HepG2 (cell line): ENCODE measurements around the gene LMNA. TPM values are rescaled to one million over a fixed set of nuclear protein-coding genes. Genes with fewer than 3 reads are reported as not detected.
A peak's percentile ranks its signal among the peaks of the same experiment; 100 is the strongest.

ENCODE experiments used
- AGO2 ChIP-seq: fragments of 200-400 bp; formaldehyde crosslinking; optimal IDR thresholded peaks from 2 replicates; pipeline ENCODE3; 2017; ENCODE audit warnings: mild to moderate bottlenecking, low read depth, low read length, moderate library complexity
- ARNTL ChIP-seq: sonication (generic); formaldehyde crosslinking; IDR thresholded peaks from 2 replicates; pipeline ENCODE4 v1.4.0; 2020; ENCODE audit warnings: mild to moderate bottlenecking, missing genetic modification reagents
- ATF7-NPFF ChIP-seq: sonication (generic); formaldehyde crosslinking; IDR thresholded peaks from 2 replicates; pipeline ENCODE4 v1.8.1; 2023; ENCODE audit warnings: mild to moderate bottlenecking, low read depth, missing genetic modification reagents, moderate library complexity
- CHD2 ChIP-seq: IDR thresholded peaks from 2 replicates; pipeline ENCODE4 v1.6.1; 2011; ENCODE audit warnings: low read depth, low read length, improper control_type of control experiment
- NRL ChIP-seq: sonication (generic); formaldehyde crosslinking; IDR thresholded peaks from 2 replicates; pipeline ENCODE4 v1.5.0; 2020; ENCODE audit warnings: missing genetic modification reagents, mild to moderate bottlenecking, moderate library complexity, borderline replicate concordance
- POGK ChIP-seq: sonication (generic); formaldehyde crosslinking; conservative IDR thresholded peaks from 2 replicates; pipeline ENCODE4 v1.8.0; 2022; ENCODE audit warnings: mild to moderate bottlenecking, moderate library complexity, missing genetic modification reagents
- RORA ChIP-seq: sonication (generic); formaldehyde crosslinking; IDR thresholded peaks from 2 replicates; pipeline ENCODE4 v1.5.0; 2020; ENCODE audit warnings: mild to moderate bottlenecking, missing genetic modification reagents, moderate library complexity
- SALL2 ChIP-seq: sonication (generic); formaldehyde crosslinking; IDR thresholded peaks from 2 replicates; pipeline ENCODE4 v1.8.1; 2023; ENCODE audit warnings: mild to moderate bottlenecking, missing genetic modification reagents, inconsistent platforms
- SP140L ChIP-seq: sonication (generic); formaldehyde crosslinking; IDR thresholded peaks from 2 replicates; pipeline ENCODE4 v1.4.0; 2020; ENCODE audit warnings: missing genetic modification reagents, borderline replicate concordance
- TEF ChIP-seq: sonication (generic); formaldehyde crosslinking; IDR thresholded peaks from 2 replicates; pipeline ENCODE4 v1.5.0; 2020; ENCODE audit warnings: missing genetic modification reagents
- ZMYM2 ChIP-seq: sonication (generic); formaldehyde crosslinking; IDR thresholded peaks from 2 replicates; pipeline ENCODE4 v1.8.0; 2022; ENCODE audit warnings: mild to moderate bottlenecking, missing genetic modification reagents
- ZNF136 ChIP-seq: sonication (generic); formaldehyde crosslinking; IDR thresholded peaks from 2 replicates; pipeline ENCODE4 v1.8.1; 2022; ENCODE audit warnings: low read depth, mild to moderate bottlenecking, moderate library complexity, missing genetic modification reagents
- ZNF510 ChIP-seq: sonication (generic); formaldehyde crosslinking; IDR thresholded peaks from 2 replicates; pipeline ENCODE4 v1.4.0; 2020; ENCODE audit warnings: low read depth, mild to moderate bottlenecking, missing genetic modification reagents
- ZNF879 ChIP-seq: sonication (generic); formaldehyde crosslinking; IDR thresholded peaks from 2 replicates; pipeline ENCODE4 v1.8.1; 2023; ENCODE audit warnings: missing genetic modification reagents
- polyA plus RNA-seq, 8 experiments: library from polyadenylated mRNA; depleted of rRNA in 3 of 8; stranded (reverse) in 7 of 8; unstranded in 1 of 8; fragments of >200 nt; fragmentation: Illumina TruSeq in 4 of 8; extraction: Trizol in 4 of 8; gene quantifications; 2 replicates each; pipeline versions ENCODE4 v1.2.1 to v1.2.3, GENCODE V29; 2011 to 2016; ENCODE audit warnings: low read depth in 4 of 8, missing spikeins in 1 of 8, mixed read lengths in 1 of 8; ENCODE audit not compliant: insufficient read depth in 1 of 8
- total RNA-seq, 5 experiments: library from RNA; depleted of rRNA; stranded (reverse); fragments of >200 nt; fragmentation: Illumina TruSeq; extraction: Trizol; gene quantifications; 2 replicates each; pipeline ENCODE4 v1.2.3, GENCODE V29; 2016; ENCODE audit warnings: low read depth in 1 of 5
- TF ChIP-seq, protein P1 (sequence below): sonication (generic); formaldehyde crosslinking; conservative IDR thresholded peaks from 2 replicates; pipeline ENCODE4 v1.4.0; 2020; ENCODE audit warnings: missing genetic modification reagents
- TF ChIP-seq, protein P2 (sequence below): sonication (generic); formaldehyde crosslinking; IDR thresholded peaks from 2 replicates; pipeline ENCODE4 v1.4.0; 2020; ENCODE audit warnings: mild to moderate bottlenecking, low read depth, missing genetic modification reagents
- TF ChIP-seq, protein P3 (sequence below): sonication (generic); formaldehyde crosslinking; IDR thresholded peaks from 2 replicates; pipeline ENCODE4 v1.5.0; 2020; ENCODE audit warnings: mild to moderate bottlenecking, missing genetic modification reagents
- TF ChIP-seq, protein P4 (sequence below): conservative IDR thresholded peaks from 2 replicates; pipeline ENCODE4 v1.6.1; 2018; ENCODE audit warnings: missing genetic modification reagents
- TF ChIP-seq, protein P5 (sequence below): sonication (generic); formaldehyde crosslinking; IDR thresholded peaks from 2 replicates; pipeline ENCODE4 v1.4.0; 2020; ENCODE audit warnings: missing genetic modification reagents, low read depth, mild to moderate bottlenecking, borderline replicate concordance

LMNA gene
- total and polyA plus RNA-seq, 2 of the 13 experiments (the other 11 are each of a cell fraction or from before 2014, with no cell fraction given), result 107 to 225 TPM

GRCh38 chr1:156130578-156130942 lies 16.0 kb downstream of the LMNA start (continued):
- 0 out of 2 replicates have a peak, but pooled peaks have one; percentile 6 for TF ChIP-seq ZNF510 (CRISPR knock-in tag)
- peak; percentile 26 for TF ChIP-seq AGO2
- no peak for TF ChIP-seq ATF7-NPFF (CRISPR knock-in tag)
- TF ChIP-seq, protein P1, sequence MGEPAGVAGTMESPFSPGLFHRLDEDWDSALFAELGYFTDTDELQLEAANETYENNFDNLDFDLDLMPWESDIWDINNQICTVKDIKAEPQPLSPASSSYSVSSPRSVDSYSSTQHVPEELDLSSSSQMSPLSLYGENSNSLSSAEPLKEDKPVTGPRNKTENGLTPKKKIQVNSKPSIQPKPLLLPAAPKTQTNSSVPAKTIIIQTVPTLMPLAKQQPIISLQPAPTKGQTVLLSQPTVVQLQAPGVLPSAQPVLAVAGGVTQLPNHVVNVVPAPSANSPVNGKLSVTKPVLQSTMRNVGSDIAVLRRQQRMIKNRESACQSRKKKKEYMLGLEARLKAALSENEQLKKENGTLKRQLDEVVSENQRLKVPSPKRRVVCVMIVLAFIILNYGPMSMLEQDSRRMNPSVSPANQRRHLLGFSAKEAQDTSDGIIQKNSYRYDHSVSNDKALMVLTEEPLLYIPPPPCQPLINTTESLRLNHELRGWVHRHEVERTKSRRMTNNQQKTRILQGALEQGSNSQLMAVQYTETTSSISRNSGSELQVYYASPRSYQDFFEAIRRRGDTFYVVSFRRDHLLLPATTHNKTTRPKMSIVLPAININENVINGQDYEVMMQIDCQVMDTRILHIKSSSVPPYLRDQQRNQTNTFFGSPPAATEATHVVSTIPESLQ (CRISPR knock-in tag), result no peak
- TF ChIP-seq, protein P2, sequence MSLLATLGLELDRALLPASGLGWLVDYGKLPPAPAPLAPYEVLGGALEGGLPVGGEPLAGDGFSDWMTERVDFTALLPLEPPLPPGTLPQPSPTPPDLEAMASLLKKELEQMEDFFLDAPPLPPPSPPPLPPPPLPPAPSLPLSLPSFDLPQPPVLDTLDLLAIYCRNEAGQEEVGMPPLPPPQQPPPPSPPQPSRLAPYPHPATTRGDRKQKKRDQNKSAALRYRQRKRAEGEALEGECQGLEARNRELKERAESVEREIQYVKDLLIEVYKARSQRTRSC (CRISPR knock-in tag), result no peak
- TF ChIP-seq SP140L (CRISPR knock-in tag), result no peak
- TF ChIP-seq ZNF136, result no peak
- TF ChIP-seq TEF (CRISPR knock-in tag), result no peak
- 0 out of 2 replicates have a peak, but pooled peaks have one; percentile 13 for TF ChIP-seq ARNTL (CRISPR knock-in tag)
- TF ChIP-seq SALL2, result peak; percentile 4; the same call in 1 of the 2 replicates
- TF ChIP-seq, protein P3, sequence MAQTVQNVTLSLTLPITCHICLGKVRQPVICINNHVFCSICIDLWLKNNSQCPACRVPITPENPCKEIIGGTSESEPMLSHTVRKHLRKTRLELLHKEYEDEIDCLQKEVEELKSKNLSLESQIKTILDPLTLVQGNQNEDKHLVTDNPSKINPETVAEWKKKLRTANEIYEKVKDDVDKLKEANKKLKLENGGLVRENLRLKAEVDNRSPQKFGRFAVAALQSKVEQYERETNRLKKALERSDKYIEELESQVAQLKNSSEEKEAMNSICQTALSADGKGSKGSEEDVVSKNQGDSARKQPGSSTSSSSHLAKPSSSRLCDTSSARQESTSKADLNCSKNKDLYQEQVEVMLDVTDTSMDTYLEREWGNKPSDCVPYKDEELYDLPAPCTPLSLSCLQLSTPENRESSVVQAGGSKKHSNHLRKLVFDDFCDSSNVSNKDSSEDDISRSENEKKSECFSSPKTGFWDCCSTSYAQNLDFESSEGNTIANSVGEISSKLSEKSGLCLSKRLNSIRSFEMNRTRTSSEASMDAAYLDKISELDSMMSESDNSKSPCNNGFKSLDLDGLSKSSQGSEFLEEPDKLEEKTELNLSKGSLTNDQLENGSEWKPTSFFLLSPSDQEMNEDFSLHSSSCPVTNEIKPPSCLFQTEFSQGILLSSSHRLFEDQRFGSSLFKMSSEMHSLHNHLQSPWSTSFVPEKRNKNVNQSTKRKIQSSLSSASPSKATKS, result no peak
- TF ChIP-seq, protein P4, sequence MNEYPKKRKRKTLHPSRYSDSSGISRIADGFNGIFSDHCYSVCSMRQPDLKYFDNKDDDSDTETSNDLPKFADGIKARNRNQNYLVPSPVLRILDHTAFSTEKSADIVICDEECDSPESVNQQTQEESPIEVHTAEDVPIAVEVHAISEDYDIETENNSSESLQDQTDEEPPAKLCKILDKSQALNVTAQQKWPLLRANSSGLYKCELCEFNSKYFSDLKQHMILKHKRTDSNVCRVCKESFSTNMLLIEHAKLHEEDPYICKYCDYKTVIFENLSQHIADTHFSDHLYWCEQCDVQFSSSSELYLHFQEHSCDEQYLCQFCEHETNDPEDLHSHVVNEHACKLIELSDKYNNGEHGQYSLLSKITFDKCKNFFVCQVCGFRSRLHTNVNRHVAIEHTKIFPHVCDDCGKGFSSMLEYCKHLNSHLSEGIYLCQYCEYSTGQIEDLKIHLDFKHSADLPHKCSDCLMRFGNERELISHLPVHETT (CRISPR knock-in tag), result no peak
- TF ChIP-seq CHD2, result no peak
- TF ChIP-seq ZMYM2 (CRISPR knock-in tag), result no peak
- TF ChIP-seq NRL, result no peak
- TF ChIP-seq POGK (CRISPR knock-in tag), result no peak
- no peak for TF ChIP-seq RORA (CRISPR knock-in tag)
- TF ChIP-seq ZNF879 (CRISPR knock-in tag), result no peak
- TF ChIP-seq, protein P5, sequence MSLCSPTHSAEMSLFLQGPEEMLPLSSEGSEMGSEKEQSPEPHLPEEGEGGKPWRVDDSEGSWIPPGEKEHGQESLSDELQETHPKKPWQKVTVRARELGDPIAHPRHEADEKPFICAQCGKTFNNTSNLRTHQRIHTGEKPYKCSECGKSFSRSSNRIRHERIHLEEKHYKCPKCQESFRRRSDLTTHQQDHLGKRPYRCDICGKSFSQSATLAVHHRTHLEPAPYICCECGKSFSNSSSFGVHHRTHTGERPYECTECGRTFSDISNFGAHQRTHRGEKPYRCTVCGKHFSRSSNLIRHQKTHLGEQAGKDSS, result 0 out of 2 replicates have a peak, but pooled peaks have one; percentile 12
